B cell (primary cell): ENCODE results near the gene SDF2. TPM values are rescaled to one million over a fixed set of nuclear protein-coding genes. Genes with fewer than 3 reads are reported as not detected.

Experiments
- ATAC-seq: fragments of 200-7000 bp; cut with Tn5 transposase; one replicate; pipeline ENCODE4 v1.10.0; 2021; ENCODE audit warnings: low read depth, mild to moderate bottlenecking, moderate number of reproducible peaks, moderate library complexity
- CTCF ChIA-PET: fragments of 350-600 bp; sonication (Branson Sonifier 250); formaldehyde crosslinking; loops from one replicate; lab custom pipeline; 2021; ENCODE audit warnings: antibody characterized with exemption, inconsistent platforms; lab: Charles Lee
- POLR2A ChIA-PET: fragments of 350-600 bp; sonication (Branson Sonifier 250); formaldehyde crosslinking; loops from one replicate; lab custom pipeline; 2021; ENCODE audit warnings: antibody characterized with exemption; lab: Charles Lee
- DNase-seq: peaks from one replicate; pipeline ENCODE4 v3.0.0; 2013
- H2AFZ ChIP-seq: 2 replicates; pipeline ENCODE4 v1.6.1; 2012; ENCODE audit warnings: mild to moderate bottlenecking, low read depth, low read length; ENCODE audit not compliant: insufficient read depth, poor library complexity, severe bottlenecking
- H3K27ac ChIP-seq, 2 donors: 1 replicate in 1 of 2; 2 replicates in 1 of 2; pipeline ENCODE4 v1.5.1; 2012 to 2013; ENCODE audit warnings: low read length in 2 of 2, mild to moderate bottlenecking in 2 of 2, moderate library complexity in 1 of 2
- H3K27me3 ChIP-seq, 4 experiments: fragments of 200-600 bp in 1 of 4; sonication (generic) in 1 of 4; replicated peaks in 1 of 4; 1 replicate in 2 of 4; 2 replicates in 2 of 4; pipeline versions ENCODE4 v1.6.1 to v1.7.0; 2013 to 2016; ENCODE audit warnings: low read length in 3 of 4, mild to moderate bottlenecking in 2 of 4, mixed read lengths in 1 of 4, moderate library complexity in 1 of 4; ENCODE audit not compliant: insufficient read depth in 4 of 4, control insufficient read depth in 3 of 4; ENCODE audit errors: control extremely low read depth in 1 of 4
- H3K36me3 ChIP-seq, 2 experiments: replicated peaks in 1 of 2; 1 replicate in 1 of 2; 2 replicates in 1 of 2; pipeline versions ENCODE4 v1.6.1 to v1.7.1; 2013; ENCODE audit warnings: low read length in 1 of 2; ENCODE audit not compliant: insufficient read depth in 2 of 2, control insufficient read depth in 1 of 2; ENCODE audit errors: control extremely low read depth in 1 of 2, extremely low read depth in 1 of 2
- H3K4me1 ChIP-seq, 2 donors: fragments of 200-600 bp in 1 of 2; sonication (generic) in 1 of 2; 1 replicate in 1 of 2; 2 replicates in 1 of 2; pipeline versions ENCODE4 v1.5.1 to v1.6.1; 2013 to 2017; ENCODE audit warnings: low read length in 2 of 2; ENCODE audit not compliant: control insufficient read depth in 2 of 2, insufficient read depth in 2 of 2
- H3K4me2 ChIP-seq: replicated peaks from 2 replicates; pipeline ENCODE3; 2012; ENCODE audit warnings: mild to moderate bottlenecking, low read depth, low read length; ENCODE audit not compliant: poor library complexity, severe bottlenecking
- H3K4me3 ChIP-seq, 5 experiments: fragments of 200-600 bp in 1 of 5; sonication (generic) in 1 of 5; 1 replicate in 3 of 5; 2 replicates in 2 of 5; pipeline versions ENCODE4 v1.5.1 to v1.7.0; 2011 to 2016; ENCODE audit warnings: low read length in 4 of 5, mild to moderate bottlenecking in 4 of 5, low read depth in 2 of 5, control low read depth in 1 of 5, moderate library complexity in 1 of 5; ENCODE audit not compliant: insufficient read depth in 1 of 5; ENCODE audit errors: control extremely low read depth in 1 of 5, extremely low read depth in 1 of 5
- H3K79me2 ChIP-seq: fragments of 200-600 bp; sonication (generic); one replicate; pipeline ENCODE4 v1.6.0; 2016; ENCODE audit warnings: low read length; ENCODE audit not compliant: control insufficient read depth, insufficient read depth
- H3K9ac ChIP-seq: fragments of 200-600 bp; sonication (generic); 2 replicates; pipeline ENCODE4 v1.6.1; 2017; ENCODE audit warnings: mild to moderate bottlenecking, low read length, moderate library complexity
- H3K9me3 ChIP-seq, 3 donors: one replicate each; pipeline versions ENCODE4 v1.6.1 to v1.7.1; 2013; ENCODE audit warnings: low read length in 2 of 3; ENCODE audit not compliant: control insufficient read depth in 2 of 3, insufficient read depth in 1 of 3; ENCODE audit errors: control extremely low read depth in 1 of 3
- H4K20me1 ChIP-seq: 2 replicates; pipeline ENCODE4 v1.6.0; 2012; ENCODE audit warnings: mild to moderate bottlenecking, low read length; ENCODE audit not compliant: insufficient read depth, control insufficient read depth, poor library complexity, severe bottlenecking
- H3K27ac Mint-ChIP-seq: one replicate; pipeline ENCODE4 v1.8.0; 2021; ENCODE audit warnings: mixed read lengths
- H3K27me3 Mint-ChIP-seq: one replicate; pipeline ENCODE4 v1.8.0; 2021; ENCODE audit warnings: mixed read lengths
- H3K4me1 Mint-ChIP-seq: one replicate; pipeline ENCODE4 v1.8.0; 2021; ENCODE audit warnings: mixed read lengths
- H3K4me3 Mint-ChIP-seq: one replicate; pipeline ENCODE4 v1.8.0; 2021; ENCODE audit warnings: mixed read lengths
- H3K9me3 Mint-ChIP-seq: one replicate; pipeline ENCODE4 v1.8.0; 2022; ENCODE audit warnings: mixed read lengths; ENCODE audit not compliant: insufficient read depth
- CTCF ChIP-seq: fragments of 200-600 bp; IDR thresholded peaks from one replicate; pipeline ENCODE4 v1.8.0; 2022; ENCODE audit warnings: antibody characterized with exemption, mild to moderate bottlenecking
- EZH2 ChIP-seq: IDR thresholded peaks from 2 replicates; pipeline ENCODE4 v1.6.1; 2012; ENCODE audit warnings: borderline replicate concordance, low read depth, mild to moderate bottlenecking, moderate library complexity, low read length; ENCODE audit not compliant: insufficient read depth, poor library complexity, severe bottlenecking
- WGBS: methylation state at CpG from one replicate; pipeline ENCODE4 v1.1.5; 2013; ENCODE audit warnings: missing lambda C conversion rate; ENCODE audit not compliant: insufficient coverage; 5-methylcytosine and 5-hydroxymethylcytosine counted together
- intact Hi-C: fragments of 100-400 bp; cut with micrococcal nuclease; formaldehyde crosslinking; loops from one replicate; pipeline ENCODE4 v1.10.0; 2022
- polyA plus RNA-seq: library from polyadenylated mRNA; depleted of rRNA; stranded (reverse); fragments of >200 nt; gene quantifications from 2 replicates; pipeline ENCODE4 v1.2.3, GENCODE V29; 2012
- total RNA-seq, 2 donors: library from RNA; stranded (reverse); fragments of 120-200 nt in 1 of 2; gene quantifications; 1 replicate in 1 of 2; 2 replicates in 1 of 2; pipeline versions ENCODE4 v1.2.3 to v1.2.4, GENCODE V29; 2013 to 2022

Gene SDF2
- total and polyA plus RNA-seq, 2 donors (not counting 1 experiment from before 2014, with no cell fraction given), result 32.6 to 40.4 TPM

GRCh38 chr17:28599311-28600184, 62.2 kb downstream of the SDF2 start:
- DNase-seq (peak; percentile 77), ATAC-seq (peak; percentile 46)
- Histone ChIP-seq H3K9me3 (no peaks in the 10 kb centered on the region), H2AFZ (peak overlapping the region; percentile 91), H4K20me1 (no peaks in the 10 kb centered on the region), H3K79me2 (no peaks in the 10 kb centered on the region), H3K27me3 (no peaks in the 10 kb centered on the region), H3K4me1 (peaks cover 19% of the 10 kb centered on the region in 2 donors), H3K9ac (peak overlapping the region; percentile 96), H3K36me3 (no peaks in the 10 kb centered on the region), H3K27ac (peak overlapping the region; percentile 95 to 98), H3K4me3 (peak overlapping the region; percentile 72 to 90 (median 79)), H3K4me2 (peak overlapping the region; percentile 95)
- ChIA-PET POLR2A (interaction anchor here (0.5 to 1.5 kb wide), 11 partner anchors 14 to 222 kb away, joined by 3 to 9 read pairs (median 3); partner anchors contain the start of genes ALDOC, BLTP2 and PIGS), CTCF (interaction anchor here (0.8 to 1.8 kb wide), 9 partner anchors 11 to 107 kb away, joined by 3 to 8 read pairs (median 4); partner anchors contain the start of gene PIGS)
- peak overlapping the region; percentile 98 for H3K4me3 Mint-ChIP-seq
- no peaks in the 10 kb centered on the region for H3K9me3 Mint-ChIP-seq
- TF ChIP-seq EZH2 (no peak), CTCF (no peak)
- H3K4me1 Mint-ChIP-seq, result peaks cover 24% of the 10 kb centered on the region
- peak overlapping the region; percentile 98 for H3K27ac Mint-ChIP-seq
- H3K27me3 Mint-ChIP-seq, result no peaks in the 10 kb centered on the region
- WGBS, result 8% methylated on average over 38 of the region's 40 CpGs
- intact Hi-C loops, result loop anchor here (1.0 kb wide), 6 partner anchors 22 to 63 kb away; partner anchors contain the start of genes BLTP2, PIGS, SUPT6H and UNC119
